GM19193 (cell line): ENCODE data around the gene GUCA2B.

Experiments
- POLR2A ChIP-seq: IDR thresholded peaks from 4 replicates; pipeline ENCODE4 v1.6.1; 2011; ENCODE audit not compliant: insufficient read depth, insufficient read length; ENCODE audit errors: extremely low read depth

The GUCA2B gene

GRCh38 chr1:42170779-42171621 lies 17.8 kb downstream of the GUCA2B start:
- TF ChIP-seq POLR2A = no peak

- TF ChIP-seq POLR2A = no peak
These were observed 18.6 kb downstream of the GUCA2B start for GRCh38 chr1:42171679-42172266.

DNA sequence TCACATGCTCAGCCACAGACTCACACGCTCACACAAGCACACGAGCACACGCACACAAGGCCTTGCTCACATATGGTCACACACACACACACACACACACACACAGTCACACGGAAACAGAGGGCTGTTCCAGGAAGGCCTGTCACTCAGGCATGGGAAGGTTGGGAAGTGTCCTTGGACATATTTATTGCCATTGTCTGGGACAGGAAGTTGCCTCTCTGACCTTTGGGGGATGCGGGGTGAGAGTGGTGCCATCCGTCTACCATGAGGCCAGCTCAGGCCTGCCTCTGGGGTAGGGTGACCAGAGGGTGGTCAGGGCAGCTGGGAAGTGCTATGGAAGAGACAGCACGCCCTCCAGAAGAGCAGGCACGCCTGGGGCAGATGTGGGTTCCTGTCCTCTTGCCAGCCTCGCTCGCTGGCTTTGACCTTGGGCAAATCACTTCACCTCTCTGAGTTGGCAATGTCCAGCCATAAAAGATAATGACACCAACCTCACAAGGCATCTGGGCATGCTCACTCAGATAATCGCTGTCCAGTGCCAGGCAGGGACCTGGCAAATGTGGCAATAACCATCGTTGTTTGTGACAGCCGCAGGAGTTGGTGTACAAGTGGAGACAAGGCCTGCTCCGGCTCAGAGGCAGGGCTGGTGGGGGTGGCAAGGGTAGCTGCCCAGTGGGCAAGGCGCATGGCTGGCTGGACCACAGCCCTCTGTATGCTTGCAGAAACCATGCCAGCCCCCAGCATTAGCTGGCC lies 19.3 kb downstream of the GUCA2B start:
- TF ChIP-seq POLR2A = no peak

GRCh38 chr1:42173155-42173933 lies 20.1 kb downstream of the GUCA2B start:
- TF ChIP-seq POLR2A = no peak

DNA sequence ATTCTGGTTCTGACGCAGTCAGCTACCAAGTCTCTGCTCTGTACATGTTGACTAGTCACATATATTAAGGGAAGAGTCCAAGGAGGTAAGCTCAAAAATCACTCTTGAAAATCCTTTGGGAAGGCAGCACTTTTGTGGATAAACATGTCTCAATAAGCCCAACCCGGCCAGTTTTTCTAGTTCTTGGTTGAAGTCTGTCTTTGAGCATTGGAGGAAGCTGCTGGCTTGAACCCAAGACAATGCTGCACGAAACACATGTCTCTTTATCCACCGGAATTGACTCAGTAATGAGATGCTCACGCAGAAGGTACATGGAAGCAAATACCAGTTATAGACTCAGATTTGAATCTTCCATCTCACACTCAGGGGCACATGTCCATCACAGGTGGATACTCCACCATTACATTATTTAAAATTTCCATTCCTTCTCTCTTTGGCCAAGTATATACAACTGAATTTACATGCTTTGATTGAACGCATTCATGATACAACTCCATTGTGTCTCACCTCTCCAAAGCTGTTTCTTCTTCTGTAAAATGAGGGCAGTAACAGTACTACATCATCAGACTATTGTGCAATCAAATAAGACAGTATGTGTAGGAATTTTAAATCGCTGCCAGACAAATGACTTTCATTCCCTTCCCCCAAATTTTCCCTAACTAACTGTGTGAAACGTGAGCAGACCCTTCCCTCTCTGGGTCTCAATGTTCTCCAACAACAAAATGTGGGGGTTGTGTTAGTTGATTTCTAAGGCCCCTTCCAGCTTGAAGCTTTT lies 20.9 kb downstream of the GUCA2B start:
- TF ChIP-seq POLR2A = no peak

GRCh38 chr1:42175314-42176054 lies 22.3 kb downstream of the GUCA2B start:
- TF ChIP-seq POLR2A = no peak

- TF ChIP-seq POLR2A = no peak
These were observed 23.8 kb downstream of the GUCA2B start for GRCh38 chr1:42176902-42177519.

DNA sequence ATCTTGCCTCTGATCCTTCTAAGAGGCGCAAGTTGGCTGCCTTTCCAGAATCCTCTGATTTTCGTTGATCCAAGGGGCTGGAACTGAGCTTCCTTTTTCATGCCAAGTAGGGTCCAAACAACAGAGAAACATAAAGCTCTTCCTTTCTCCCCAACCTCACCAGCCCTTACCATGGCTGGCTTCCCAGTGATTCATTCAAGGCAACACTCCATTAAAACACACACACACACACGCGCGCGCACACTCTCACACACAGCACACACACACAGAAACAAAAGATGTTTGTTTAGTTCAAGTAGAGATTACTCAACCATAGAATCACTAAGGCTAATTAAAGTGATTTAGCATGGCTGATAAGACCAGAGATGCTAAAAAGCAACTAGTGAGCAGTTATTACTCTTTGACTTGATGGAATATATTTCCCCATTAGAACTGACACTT lies 24.4 kb downstream of the GUCA2B start:
- no peak for TF ChIP-seq POLR2A

- no peak for TF ChIP-seq POLR2A
These were observed 25.0 kb downstream of the GUCA2B start for GRCh38 chr1:42178249-42178648.

GRCh38 chr1:42179275-42179674 lies 26.1 kb downstream of the GUCA2B start:
- no peak for TF ChIP-seq POLR2A

- no peak for TF ChIP-seq POLR2A
These were observed 26.7 kb downstream of the GUCA2B start for GRCh38 chr1:42179900-42180329.

- TF ChIP-seq POLR2A = no peak
These were observed 28.5 kb downstream of the GUCA2B start for GRCh38 chr1:42181687-42182086.
